K562 (cell line): ENCODE data around the gene ZNF500.

ENCODE experiments used
- ARID3B ChIP-seq: fragments of 250-450 bp; sonication (Bioruptor Pico); IDR thresholded peaks from 2 replicates; pipeline ENCODE4 v1.4.0; 2020; ENCODE audit warnings: borderline replicate concordance
- BACH1 ChIP-seq: fragments of 200-800 bp; sonication (Bioruptor generic); IDR thresholded peaks from 2 replicates; pipeline ENCODE4 v1.6.1; 2016; ENCODE audit warnings: missing genetic modification characterization, missing compliant biosample characterization
- BRD4 ChIP-seq: fragments of 200-600 bp; sonication (generic); IDR thresholded peaks from 2 replicates; pipeline ENCODE4 v1.6.1; 2017; ENCODE audit warnings: inconsistent platforms
- EGR1 ChIP-seq: fragments of 450-650 bp; conservative IDR thresholded peaks from 2 replicates; pipeline ENCODE4 v1.6.1; 2017; ENCODE audit warnings: mild to moderate bottlenecking
- JUNB ChIP-seq: fragments of 450-650 bp; formaldehyde crosslinking; conservative IDR thresholded peaks from 2 replicates; pipeline ENCODE4 v1.4.0; 2020; ENCODE audit warnings: mild to moderate bottlenecking
- MIER1 ChIP-seq: fragments of 450-650 bp; IDR thresholded peaks from 2 replicates; pipeline ENCODE4 v1.6.1; 2016; ENCODE audit warnings: antibody characterized with exemption, mild to moderate bottlenecking, low read depth
- PATZ1 ChIP-seq: fragments of 250-450 bp; sonication (Bioruptor Pico); IDR thresholded peaks from 2 replicates; pipeline ENCODE4 v1.5.0; 2020; ENCODE audit warnings: mild to moderate bottlenecking, borderline replicate concordance
- POLR2A ChIP-seq: fragments of 450-650 bp; conservative IDR thresholded peaks from 2 replicates; pipeline ENCODE4 v1.6.1; 2016
- RAD21 ChIP-seq, 2 experiments: fragments of 250-450 bp in 1 of 2; fragments of 450-650 bp in 1 of 2; sonication (Bioruptor Pico) in 1 of 2; formaldehyde crosslinking in 1 of 2; IDR thresholded peaks in 1 of 2; conservative IDR thresholded peaks in 1 of 2; 2 replicates each; pipeline versions ENCODE4 v1.4.0 to v1.8.0; 2020 to 2022; ENCODE audit warnings: mild to moderate bottlenecking in 2 of 2, moderate library complexity in 1 of 2
- SIX5 ChIP-seq, 2 experiments: IDR thresholded peaks; 2 replicates each; pipeline ENCODE4 v1.6.1; 2011; ENCODE audit warnings: low read length in 2 of 2, borderline replicate concordance in 1 of 2, low read depth in 1 of 2, mild to moderate bottlenecking in 1 of 2, moderate library complexity in 1 of 2; ENCODE audit not compliant: insufficient read depth in 1 of 2
- ZNF121 ChIP-seq: sonication (generic); formaldehyde crosslinking; conservative IDR thresholded peaks from 2 replicates; pipeline ENCODE4 v1.8.0; 2022; ENCODE audit warnings: missing genetic modification reagents
- ZNF398 ChIP-seq: fragments of 250-450 bp; sonication (Bioruptor Pico); IDR thresholded peaks from 2 replicates; pipeline ENCODE4 v1.8.0; 2021; ENCODE audit warnings: moderate library complexity, mild to moderate bottlenecking, inconsistent platforms

GRCh38 chr16:4714996-4715395, 52.0 kb downstream of the ZNF500 start:
- TF ChIP-seq BRD4: no peak
- TF ChIP-seq BACH1 (tag): no peak
- TF ChIP-seq JUNB: no peak
- TF ChIP-seq RAD21 (CRISPR knock-in tag; conservative IDR thresholded peaks at IDR 0.05 in 1 of 2, IDR thresholded peaks at IDR 0.05 in 1 of 2): no peak
- TF ChIP-seq POLR2A: no peak
- TF ChIP-seq ZNF398 (CRISPR knock-in tag): no peak
- no peak for TF ChIP-seq PATZ1
- TF ChIP-seq MIER1: no peak
- TF ChIP-seq ARID3B (CRISPR knock-in tag): no peak
- TF ChIP-seq EGR1: no peak
- no peak for TF ChIP-seq ZNF121
- no peak for TF ChIP-seq SIX5 (IDR thresholded peaks at IDR 0.05; ENCODE audit: borderline replicate concordance in 1 of 2, insufficient read depth in 1 of 2, low read depth in 1 of 2, low read length in 2 of 2)
